ENCODE measurements around the gene CPXM2.

Gene CPXM2

DNA sequence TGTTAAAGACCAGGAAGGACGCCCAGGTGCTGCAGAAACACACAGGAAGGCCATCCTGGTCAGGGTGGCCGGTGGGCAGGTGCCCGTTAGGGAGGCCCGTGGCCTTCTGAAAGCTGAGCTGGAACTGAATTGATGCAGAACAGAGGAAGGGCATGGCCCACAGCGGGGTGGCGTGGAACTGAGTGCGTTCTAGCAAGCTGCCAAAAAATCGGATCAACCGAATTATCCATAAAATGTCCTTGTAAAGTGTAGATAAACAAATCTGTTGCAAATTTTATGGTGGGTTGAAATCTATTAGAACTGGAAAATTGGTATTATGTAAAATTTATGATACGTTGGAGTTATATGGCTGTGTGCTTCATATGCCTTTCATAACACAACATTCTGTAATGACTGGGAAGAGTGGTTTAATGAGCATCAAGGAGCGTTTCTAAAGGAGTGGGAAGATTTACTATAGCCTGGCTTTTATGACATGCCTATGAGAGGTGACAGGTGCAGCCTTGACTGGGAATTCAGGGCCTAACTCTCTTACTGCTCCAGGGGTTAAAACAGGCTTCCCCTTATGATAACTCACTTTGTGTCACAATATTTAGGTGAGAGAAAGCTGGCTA lies 117.4 kb downstream of the CPXM2 start:
- H3K9me3 Mint-ChIP-seq (ENCODE audit: low read depth), result no peaks in the 10 kb centered on the region
- peaks cover 3% of the 10 kb centered on the region for H3K4me1 Mint-ChIP-seq (ENCODE audit: low read depth)
- no peaks in the 10 kb centered on the region for H3K36me3 Mint-ChIP-seq
- no peak overlapping the region for H3K4me3 Mint-ChIP-seq
- peaks cover 13% of the 10 kb centered on the region for H3K27me3 Mint-ChIP-seq
- no peak overlapping the region for H3K27ac Mint-ChIP-seq

DNA sequence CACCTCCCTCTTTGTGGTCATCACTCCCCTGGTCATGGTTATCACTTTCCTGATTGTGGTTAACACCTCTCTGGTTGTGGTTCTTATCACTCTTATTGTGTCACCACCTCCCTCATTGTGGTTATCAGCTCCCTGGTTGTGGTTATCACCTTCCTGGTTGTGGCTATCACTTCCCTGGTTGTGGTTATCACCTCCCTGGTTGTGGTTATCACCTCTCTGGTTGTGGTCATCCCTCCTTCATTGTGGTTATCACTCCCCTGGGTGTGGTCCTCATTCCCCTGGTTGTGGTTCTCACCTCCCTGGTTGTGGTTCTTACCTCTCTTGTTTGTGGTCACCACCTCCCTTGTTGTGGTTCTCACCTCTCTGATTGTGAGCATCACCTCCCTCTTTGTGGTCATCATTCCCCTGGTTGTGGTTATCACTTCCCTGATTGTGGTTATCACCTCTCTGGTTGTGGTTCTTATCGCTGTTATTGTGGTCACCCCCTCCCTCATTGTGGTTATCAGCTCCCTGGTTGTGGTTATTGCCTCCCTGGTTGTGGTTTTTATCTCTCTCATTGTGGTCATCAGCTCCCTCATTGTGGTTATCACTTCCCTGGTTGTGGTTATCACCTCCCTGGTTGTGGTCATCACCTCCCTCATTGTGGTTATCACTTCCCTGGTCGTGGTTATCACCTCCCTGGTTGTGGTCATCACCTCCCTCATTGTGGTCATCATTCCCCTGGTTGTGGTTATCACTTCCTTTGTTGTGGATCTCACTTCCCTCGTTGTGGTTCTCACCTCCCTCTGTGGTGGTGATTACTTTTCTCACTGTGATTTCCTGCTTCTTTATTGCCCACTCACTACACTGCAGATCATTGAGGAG lies 118.7 kb downstream of the CPXM2 start:
- no peaks in the 10 kb centered on the region for H3K9me3 Mint-ChIP-seq (ENCODE audit: low read depth)
- H3K27ac Mint-ChIP-seq, result peak overlapping the region; percentile 79
- peaks cover 6% of the 10 kb centered on the region for H3K27me3 Mint-ChIP-seq
- peak overlapping the region; percentile 38 for H3K4me3 Mint-ChIP-seq
- no peaks in the 10 kb centered on the region for H3K36me3 Mint-ChIP-seq
- H3K4me1 Mint-ChIP-seq (ENCODE audit: low read depth), result peaks cover 3% of the 10 kb centered on the region

DNA sequence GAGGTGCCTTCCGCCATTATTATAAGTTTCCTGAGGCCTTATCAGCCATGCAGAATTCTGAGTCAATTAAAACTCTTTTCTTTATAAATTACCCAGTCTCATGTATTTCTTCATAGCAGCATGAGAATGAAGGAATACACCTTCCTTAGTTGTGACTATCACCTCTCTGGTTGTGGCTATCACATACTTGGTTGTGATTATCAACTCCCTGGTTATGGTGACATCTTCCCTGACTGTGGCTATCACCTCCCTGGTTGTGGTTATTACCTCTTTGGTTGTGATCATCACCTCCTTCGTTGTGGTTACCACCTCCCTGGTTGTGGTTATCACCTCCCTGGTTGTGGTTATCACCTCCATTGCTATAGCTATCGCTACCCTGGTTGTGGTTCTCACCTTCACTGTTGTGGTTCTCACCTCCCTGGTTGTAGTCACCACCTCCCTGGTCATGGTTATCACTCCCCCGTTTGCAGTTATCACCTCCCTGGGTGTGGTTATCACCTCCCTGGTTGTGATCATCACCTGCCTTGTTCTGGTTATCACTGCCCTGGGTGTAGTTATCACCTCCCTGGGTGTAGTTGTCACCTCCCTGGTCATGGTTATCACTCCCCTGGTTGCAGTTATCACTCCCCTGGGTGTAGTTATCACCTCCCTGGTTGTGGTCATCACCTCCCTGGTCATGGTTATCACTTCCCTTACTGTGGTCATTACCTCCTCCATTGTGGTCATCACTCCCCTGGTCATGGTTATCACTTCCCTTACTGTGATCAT lies 119.5 kb downstream of the CPXM2 start:
- no peak overlapping the region for H3K27ac Mint-ChIP-seq
- H3K27me3 Mint-ChIP-seq, result peaks cover 8% of the 10 kb centered on the region
- H3K9me3 Mint-ChIP-seq (ENCODE audit: low read depth), result no peaks in the 10 kb centered on the region

DNA sequence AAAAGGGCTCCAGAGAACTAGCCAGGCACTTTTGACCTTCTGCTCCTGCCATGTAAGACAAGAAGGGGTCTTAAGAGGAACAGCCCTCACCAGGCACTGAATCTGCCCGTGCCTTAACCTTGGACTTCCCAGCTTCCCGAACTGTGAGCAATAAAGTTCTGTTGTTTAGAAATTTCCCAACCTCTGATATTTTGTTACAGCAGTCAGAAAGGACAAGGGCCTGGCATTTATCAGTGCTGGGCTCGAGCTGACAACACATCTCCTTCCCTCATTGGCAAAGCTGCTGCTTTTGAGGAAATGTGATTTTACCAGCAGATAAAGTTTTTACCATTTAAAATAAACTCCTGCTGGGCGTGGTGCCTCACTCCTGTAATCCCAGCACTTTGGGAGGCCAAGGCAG lies 122.0 kb downstream of the CPXM2 start:
- no peaks in the 10 kb centered on the region for H3K9me3 Mint-ChIP-seq (ENCODE audit: low read depth)
- H3K27ac Mint-ChIP-seq, result no peak overlapping the region
- H3K4me1 Mint-ChIP-seq (ENCODE audit: low read depth), result peaks cover 3% of the 10 kb centered on the region
- no peak overlapping the region for H3K4me3 Mint-ChIP-seq
- peaks cover 7% of the 10 kb centered on the region for H3K27me3 Mint-ChIP-seq
- no peaks in the 10 kb centered on the region for H3K36me3 Mint-ChIP-seq

More for the DNA sequence above, 119.5 kb downstream of the CPXM2 start:
- Mint-ChIP-seq H3K4me3 (no peak overlapping the region), H3K4me1 (ENCODE audit: low read depth) (peaks cover 3% of the 10 kb centered on the region), H3K36me3 (no peaks in the 10 kb centered on the region)

DNA sequence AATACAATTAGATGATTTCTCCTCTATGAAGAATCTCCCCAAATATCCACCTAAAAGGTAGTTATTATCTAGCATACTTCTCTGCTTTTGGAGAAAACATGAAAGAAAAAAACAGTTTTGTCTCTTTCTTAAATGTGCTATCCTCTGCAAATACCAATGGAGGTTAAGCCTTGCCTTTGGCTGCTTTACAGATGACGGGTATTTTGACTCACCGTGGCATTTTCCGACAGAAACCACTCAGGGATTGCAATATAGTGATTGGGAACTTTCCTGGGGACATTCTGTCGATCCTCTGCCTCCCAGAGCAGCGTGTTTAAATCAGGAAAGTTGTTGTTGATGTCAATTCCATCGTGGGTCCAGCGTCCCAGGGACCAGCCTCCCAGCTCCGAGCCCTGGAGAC lies 124.8 kb downstream of the CPXM2 start:
- Mint-ChIP-seq H3K27me3 (peaks cover 9% of the 10 kb centered on the region), H3K27ac (no peak overlapping the region), H3K36me3 (no peaks in the 10 kb centered on the region)

DNA sequence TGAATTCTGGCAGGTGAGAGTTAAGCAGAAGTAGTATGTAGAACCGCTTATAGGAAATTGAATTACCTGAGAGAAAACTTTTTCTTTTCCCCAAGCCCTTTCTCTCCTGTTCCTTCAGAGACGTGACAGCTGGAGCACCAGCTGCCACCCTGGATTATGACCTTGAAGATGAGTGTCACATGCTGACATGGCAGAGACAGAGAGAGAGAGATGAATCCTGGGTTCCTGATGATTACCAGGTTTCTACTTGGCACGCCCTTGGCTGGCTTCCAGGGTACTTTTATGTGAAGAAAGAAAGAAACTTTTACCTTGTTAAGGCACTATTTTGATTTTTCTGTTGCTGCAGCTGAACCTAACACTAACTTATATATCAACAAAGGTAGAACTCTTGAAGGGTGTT lies 125.6 kb downstream of the CPXM2 start:
- no peaks in the 10 kb centered on the region for H3K9me3 Mint-ChIP-seq (ENCODE audit: low read depth)

More for the DNA sequence above, 124.8 kb downstream of the CPXM2 start:
- no peak overlapping the region for H3K4me3 Mint-ChIP-seq
- no peaks in the 10 kb centered on the region for H3K4me1 Mint-ChIP-seq (ENCODE audit: low read depth)
- no peaks in the 10 kb centered on the region for H3K9me3 Mint-ChIP-seq (ENCODE audit: low read depth)

DNA sequence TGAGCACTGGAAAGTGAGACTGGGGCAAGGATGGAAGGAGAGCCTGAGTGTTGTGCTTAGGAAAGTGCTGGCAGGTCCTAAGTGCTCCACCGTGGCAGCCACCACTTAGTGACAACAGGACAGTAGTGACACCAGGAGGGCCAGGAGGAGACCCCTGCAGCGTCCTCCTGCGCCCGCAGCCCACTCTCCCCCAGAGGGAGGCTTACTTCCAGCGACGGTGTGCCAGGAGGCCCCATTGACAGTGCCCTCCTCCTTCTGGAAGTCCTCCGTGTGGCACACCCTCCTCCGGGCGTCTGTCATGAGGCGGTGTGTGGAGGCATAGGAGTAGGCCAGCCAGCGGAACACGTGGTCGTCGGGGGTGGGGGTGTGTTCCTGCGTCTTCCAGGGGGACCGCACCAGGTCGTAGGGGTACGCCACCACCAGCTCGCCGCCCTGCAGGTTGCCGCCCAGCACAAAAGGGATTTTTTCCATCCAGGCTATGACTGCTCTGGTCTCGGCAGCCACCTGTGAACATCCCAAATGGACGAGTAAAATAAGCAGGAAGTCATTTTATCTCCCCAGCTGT lies 129.9 kb downstream of the CPXM2 start:
- Mint-ChIP-seq H3K36me3 (no peaks in the 10 kb centered on the region), H3K4me3 (no peak overlapping the region), H3K27me3 (peaks cover 3% of the 10 kb centered on the region), H3K27ac (no peak overlapping the region), H3K4me1 (ENCODE audit: low read depth) (no peaks in the 10 kb centered on the region), H3K9me3 (ENCODE audit: low read depth) (no peaks in the 10 kb centered on the region)

More for the DNA sequence above, 125.6 kb downstream of the CPXM2 start:
- Mint-ChIP-seq H3K36me3 (no peaks in the 10 kb centered on the region), H3K4me3 (no peak overlapping the region), H3K27ac (no peak overlapping the region), H3K4me1 (ENCODE audit: low read depth) (no peaks in the 10 kb centered on the region), H3K27me3 (peaks cover 9% of the 10 kb centered on the region)

DNA sequence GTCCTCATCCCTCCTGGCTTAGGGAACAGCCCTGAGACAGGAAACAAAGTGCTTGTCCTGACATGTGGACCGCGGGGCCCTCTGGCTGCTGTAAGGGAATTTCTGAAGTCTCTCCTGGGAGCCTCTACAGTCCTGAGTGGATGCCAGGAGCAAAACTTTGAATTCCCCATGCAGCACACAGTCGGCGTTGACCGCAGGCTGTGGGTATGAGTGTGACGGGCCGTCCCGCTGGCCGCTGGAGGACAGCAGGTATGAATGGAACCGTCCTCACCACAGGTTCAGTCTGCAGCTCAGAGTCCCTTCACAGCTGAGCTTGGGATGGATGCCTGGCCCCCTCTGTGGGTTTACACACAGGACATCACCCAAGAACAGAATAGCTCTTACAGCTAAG lies 130.6 kb downstream of the CPXM2 start:
- Mint-ChIP-seq H3K4me3 (no peak overlapping the region), H3K27ac (no peak overlapping the region), H3K9me3 (ENCODE audit: low read depth) (no peaks in the 10 kb centered on the region), H3K27me3 (peaks cover 3% of the 10 kb centered on the region), H3K36me3 (no peaks in the 10 kb centered on the region), H3K4me1 (ENCODE audit: low read depth) (no peaks in the 10 kb centered on the region)

DNA sequence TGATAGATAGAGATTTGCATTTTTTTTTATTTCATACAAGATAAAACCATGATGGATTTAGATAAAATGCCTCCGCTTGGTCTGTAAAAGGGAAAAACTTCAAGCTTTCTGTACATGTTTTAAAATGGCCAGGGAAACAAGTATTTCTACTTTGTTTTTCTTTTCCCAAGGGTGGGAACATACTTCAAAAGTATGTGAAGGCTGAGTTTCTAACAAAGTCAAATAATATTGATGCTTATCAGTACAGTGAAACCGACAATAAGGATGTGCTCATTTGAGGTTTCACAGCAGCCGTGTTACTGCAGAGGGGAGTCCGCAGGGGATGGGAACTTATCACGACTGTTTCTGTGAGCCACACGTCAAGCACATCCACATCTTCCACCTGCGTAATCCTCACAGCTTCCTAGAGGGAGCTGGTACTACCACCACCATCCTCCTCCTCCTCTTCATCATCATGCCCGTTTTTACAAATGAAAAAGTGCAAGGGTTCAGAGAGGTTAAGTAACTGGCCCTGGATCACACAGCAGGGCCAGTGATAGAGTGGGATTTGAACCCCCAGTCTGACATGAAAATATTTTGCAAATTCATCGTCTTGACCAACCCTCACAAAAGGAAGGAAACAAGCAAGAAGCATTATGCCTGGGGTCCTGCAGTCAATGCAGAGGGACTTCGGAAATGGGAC lies 131.1 kb downstream of the CPXM2 start:
- Mint-ChIP-seq H3K27ac (no peak overlapping the region), H3K4me1 (ENCODE audit: low read depth) (no peaks in the 10 kb centered on the region), H3K9me3 (ENCODE audit: low read depth) (no peaks in the 10 kb centered on the region), H3K27me3 (peaks cover 3% of the 10 kb centered on the region), H3K36me3 (no peaks in the 10 kb centered on the region), H3K4me3 (no peak overlapping the region)

DNA sequence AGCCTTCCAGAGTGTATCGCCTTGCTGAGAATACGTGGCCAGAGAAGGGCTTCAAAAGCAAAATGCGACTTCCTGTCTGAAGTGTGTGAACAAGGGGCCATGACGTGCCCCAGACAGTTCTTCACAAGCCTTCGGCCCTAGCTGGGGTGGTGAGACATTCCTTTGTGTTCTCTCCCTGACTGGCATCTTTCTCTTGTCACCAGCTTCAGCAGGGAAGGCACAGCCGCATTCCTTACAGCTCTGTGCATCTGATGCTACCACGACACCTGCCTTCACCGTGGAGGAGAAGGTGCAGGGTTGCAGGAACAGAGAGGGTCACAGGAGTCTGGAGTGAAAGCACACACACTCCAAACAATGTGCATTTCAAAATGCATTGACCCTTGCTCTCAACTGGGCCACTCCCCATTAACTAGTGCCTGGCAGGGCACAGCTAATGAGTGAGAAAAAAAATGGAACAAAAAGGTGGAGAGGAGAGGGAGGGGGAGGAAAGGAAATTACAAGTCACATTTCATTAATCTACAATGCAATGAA lies 132.0 kb downstream of the CPXM2 start:
- Mint-ChIP-seq H3K4me1 (ENCODE audit: low read depth) (no peaks in the 10 kb centered on the region), H3K9me3 (ENCODE audit: low read depth) (no peaks in the 10 kb centered on the region), H3K36me3 (no peaks in the 10 kb centered on the region), H3K27me3 (peaks cover 5% of the 10 kb centered on the region), H3K27ac (no peak overlapping the region), H3K4me3 (no peak overlapping the region)

DNA sequence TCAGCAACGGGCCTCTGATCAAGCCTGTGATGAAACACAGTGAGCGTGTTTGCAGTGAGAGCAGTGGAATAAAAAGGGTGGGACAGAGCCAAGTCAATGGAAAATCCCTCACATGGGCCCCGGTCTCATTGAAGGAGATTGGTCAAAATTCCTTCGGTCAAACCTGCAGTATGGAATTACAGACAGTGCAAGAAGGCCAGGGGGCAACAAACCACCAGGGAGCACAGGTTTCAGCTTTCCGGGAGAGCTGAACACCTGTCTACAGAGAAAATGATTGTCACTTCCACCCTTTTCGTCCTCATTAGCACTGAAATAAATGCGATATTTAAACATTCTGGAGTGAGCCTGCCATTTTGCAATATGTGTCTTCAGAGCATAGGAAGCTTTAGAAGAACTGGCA lies 132.6 kb downstream of the CPXM2 start:
- Mint-ChIP-seq H3K27me3 (peaks cover 5% of the 10 kb centered on the region), H3K36me3 (no peaks in the 10 kb centered on the region), H3K4me1 (ENCODE audit: low read depth) (no peaks in the 10 kb centered on the region), H3K9me3 (ENCODE audit: low read depth) (no peaks in the 10 kb centered on the region), H3K27ac (no peak overlapping the region), H3K4me3 (no peak overlapping the region)

DNA sequence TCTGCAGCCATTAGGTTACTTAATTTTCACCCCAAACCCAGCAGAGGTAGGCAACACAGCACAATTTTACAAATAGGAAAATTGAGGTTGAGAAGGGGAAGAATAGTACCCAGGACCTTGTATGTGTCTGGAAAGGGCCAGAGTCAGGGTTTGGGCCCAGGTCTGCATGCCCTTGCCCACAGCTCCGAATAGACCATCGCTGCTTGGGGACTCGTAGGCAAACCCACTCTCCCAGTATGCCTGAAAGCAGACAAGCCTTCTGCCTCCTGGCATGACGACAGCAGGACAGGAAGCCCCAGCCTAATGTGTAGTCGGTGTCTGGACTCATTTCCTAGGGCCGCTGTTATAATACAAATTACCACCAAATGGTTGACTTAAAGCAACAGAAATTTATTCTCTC lies 133.8 kb downstream of the CPXM2 start:
- no peak overlapping the region for H3K4me3 Mint-ChIP-seq
- H3K4me1 Mint-ChIP-seq (ENCODE audit: low read depth), result no peaks in the 10 kb centered on the region
- peaks cover 3% of the 10 kb centered on the region for H3K27me3 Mint-ChIP-seq
- no peaks in the 10 kb centered on the region for H3K36me3 Mint-ChIP-seq
- no peak overlapping the region for H3K27ac Mint-ChIP-seq
- no peaks in the 10 kb centered on the region for H3K9me3 Mint-ChIP-seq (ENCODE audit: low read depth)

DNA sequence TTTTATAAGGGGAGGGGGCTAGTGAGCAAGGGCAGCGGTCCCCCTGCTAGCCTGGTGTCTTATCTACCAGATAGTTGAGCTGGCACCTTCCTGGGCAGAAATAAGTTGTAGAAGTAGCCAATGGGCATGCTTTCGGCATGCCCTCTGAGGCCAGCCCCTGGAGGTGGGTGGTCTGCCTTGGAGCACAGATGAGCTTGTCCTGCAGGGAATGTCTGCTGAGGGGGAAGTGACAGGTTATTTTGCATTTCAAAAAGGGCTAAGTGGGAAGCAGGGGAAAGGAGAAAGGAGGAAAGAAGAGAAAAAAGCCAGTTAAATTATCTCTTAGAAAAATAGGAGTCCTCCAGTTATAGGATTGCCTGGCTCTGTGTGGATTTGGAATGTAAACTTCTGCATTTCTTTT lies 136.5 kb downstream of the CPXM2 start:
- Mint-ChIP-seq H3K4me3 (no peak overlapping the region), H3K9me3 (ENCODE audit: low read depth) (no peaks in the 10 kb centered on the region), H3K27ac (no peak overlapping the region), H3K27me3 (peaks cover 3% of the 10 kb centered on the region), H3K36me3 (no peaks in the 10 kb centered on the region), H3K4me1 (ENCODE audit: low read depth) (no peaks in the 10 kb centered on the region)

DNA sequence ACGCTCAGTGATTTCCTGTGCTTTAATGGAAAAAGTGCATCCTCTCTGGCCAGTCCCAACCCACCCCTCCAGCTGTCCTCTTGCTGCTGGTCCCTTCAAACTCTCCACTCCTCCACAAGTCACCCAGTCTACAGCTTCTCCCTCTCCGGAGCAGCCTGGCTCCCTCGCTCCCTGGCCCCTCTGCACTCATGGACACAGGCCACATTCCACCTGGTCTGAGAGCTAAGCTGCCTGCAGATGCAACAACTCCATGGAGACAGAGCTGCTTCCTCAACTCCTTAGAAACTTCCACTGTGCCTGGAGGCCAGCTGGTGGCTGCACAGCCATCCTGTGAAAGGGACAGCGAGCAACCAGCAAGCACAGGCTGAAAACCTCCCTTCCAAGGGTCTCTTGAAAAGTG lies 137.5 kb downstream of the CPXM2 start:
- H3K4me1 Mint-ChIP-seq (ENCODE audit: low read depth), result no peaks in the 10 kb centered on the region
- no peak overlapping the region for H3K4me3 Mint-ChIP-seq
- no peak overlapping the region for H3K27ac Mint-ChIP-seq
- no peaks in the 10 kb centered on the region for H3K36me3 Mint-ChIP-seq
- H3K27me3 Mint-ChIP-seq, result peaks cover 3% of the 10 kb centered on the region
- H3K9me3 Mint-ChIP-seq (ENCODE audit: low read depth), result no peaks in the 10 kb centered on the region
